Karpas-422 (cell line): ENCODE measurements around the gene PPP1CA. TPM values are rescaled to one million over a fixed set of nuclear protein-coding genes. Genes with fewer than 3 reads are reported as not detected.

ENCODE experiments used
- DNase-seq: peaks from one replicate; pipeline ENCODE4 v3.0.0-alpha.2; 2015
- H2AFZ ChIP-seq: fragments of 200-600 bp; sonication (generic); 2 replicates; pipeline ENCODE4 v1.6.1; 2014; ENCODE audit warnings: antibody characterized with exemption, low read length, mixed read lengths
- H3K27ac ChIP-seq: fragments of 200-600 bp; sonication (generic); 2 replicates; pipeline ENCODE4 v1.5.1; 2014; ENCODE audit warnings: mild to moderate bottlenecking, low read length, moderate library complexity
- H3K27me3 ChIP-seq: fragments of 200-600 bp; sonication (generic); 2 replicates; pipeline ENCODE4 v1.6.1; 2014; ENCODE audit warnings: low read length, mixed read lengths
- H3K36me3 ChIP-seq: fragments of 200-600 bp; sonication (generic); 2 replicates; pipeline ENCODE4 v1.6.1; 2014; ENCODE audit warnings: low read length, mixed read lengths; ENCODE audit not compliant: insufficient read depth
- H3K4me1 ChIP-seq: fragments of 200-600 bp; sonication (generic); 2 replicates; pipeline ENCODE4 v1.6.1; 2014; ENCODE audit warnings: mild to moderate bottlenecking, low read length, mixed read lengths
- H3K4me2 ChIP-seq: fragments of 200-600 bp; sonication (generic); 2 replicates; pipeline ENCODE4 v1.6.1; 2014; ENCODE audit warnings: low read length, low read depth, mild to moderate bottlenecking; ENCODE audit not compliant: poor library complexity, severe bottlenecking
- H3K4me3 ChIP-seq: fragments of 200-600 bp; sonication (generic); 2 replicates; pipeline ENCODE4 v1.5.1; 2014; ENCODE audit warnings: mild to moderate bottlenecking, antibody characterized with exemption, low read length, mixed read lengths
- H3K79me2 ChIP-seq: fragments of 200-600 bp; sonication (generic); 2 replicates; pipeline ENCODE4 v1.6.1; 2014; ENCODE audit warnings: mild to moderate bottlenecking, low read length, mixed read lengths
- H3K9ac ChIP-seq: fragments of 200-600 bp; sonication (generic); 2 replicates; pipeline ENCODE4 v1.6.0; 2014; ENCODE audit warnings: low read length
- H3K9me2 ChIP-seq: fragments of 200-600 bp; sonication (generic), shearing (Covaris generic); replicated peaks from 2 replicates; pipeline ENCODE4 v1.6.0; 2014; ENCODE audit warnings: mild to moderate bottlenecking, low read length, moderate library complexity; ENCODE audit not compliant: insufficient read depth
- H3K9me3 ChIP-seq: fragments of 300-700, 200-600 bp; sonication (generic); 2 replicates; pipeline ENCODE4 v1.6.1; 2014; ENCODE audit warnings: low read length, mixed read lengths
- H4K20me1 ChIP-seq: fragments of 200-600 bp; sonication (generic); 2 replicates; pipeline ENCODE4 v1.6.1; 2014; ENCODE audit warnings: mild to moderate bottlenecking, antibody characterized with exemption, low read length, low read depth; ENCODE audit not compliant: insufficient read depth
- small RNA-seq: library from RNA; depleted of rRNA; stranded (forward); fragments of <200 nt; gene quantifications from one replicate; pipeline ENCODE3, GENCODE V24; 2014
- total RNA-seq: library from RNA; depleted of rRNA; stranded (reverse); fragments of >200 nt; shearing (Covaris generic); gene quantifications from 2 replicates; pipeline ENCODE4 v1.2.3, GENCODE V29; 2014; ENCODE audit warnings: low replicate concordance; rRNA removed

The PPP1CA gene
- total RNA-seq, 1 experiment from 2014 or later, result 218 TPM

GRCh38 chr11:67349928-67350465 is 51.7 kb downstream of the PPP1CA start:
- no peaks in the 10 kb centered on the region for H3K9me2 ChIP-seq
- H3K79me2 ChIP-seq, result no peaks in the 10 kb centered on the region
- no peak overlapping the region; the same call in 1 of the 2 replicates for H3K9ac ChIP-seq
- no peak overlapping the region for H2AFZ ChIP-seq
- no peaks in the 10 kb centered on the region for H3K27me3 ChIP-seq
- H3K4me1 ChIP-seq, result peaks cover 61% of the 10 kb centered on the region
- no peak overlapping the region for H3K4me2 ChIP-seq
- peaks cover 9% of the 10 kb centered on the region; the same call in 1 of the 2 replicates for H3K36me3 ChIP-seq
- peak overlapping the region; percentile 99 for H3K27ac ChIP-seq
- H4K20me1 ChIP-seq, result peaks cover 8% of the 10 kb centered on the region; the same call in 1 of the 2 replicates
- no peak overlapping the region for H3K4me3 ChIP-seq
- H3K9me3 ChIP-seq, result no peaks in the 10 kb centered on the region
- DNase-seq, result peak; percentile 73

- peaks cover 8% of the 10 kb centered on the region; the same call in 1 of the 2 replicates for H4K20me1 ChIP-seq
- no peaks in the 10 kb centered on the region for H3K27me3 ChIP-seq
- peak overlapping the region; percentile 99 for H3K27ac ChIP-seq
- no peak overlapping the region for H2AFZ ChIP-seq
- H3K9ac ChIP-seq, result no peak overlapping the region; the same call in 1 of the 2 replicates
- no peaks in the 10 kb centered on the region for H3K79me2 ChIP-seq
- H3K9me3 ChIP-seq, result no peaks in the 10 kb centered on the region
- no peaks in the 10 kb centered on the region for H3K9me2 ChIP-seq
- H3K4me1 ChIP-seq, result peaks cover 55% of the 10 kb centered on the region
- H3K4me3 ChIP-seq, result no peak overlapping the region
- peak; percentile 43 for DNase-seq
- H3K4me2 ChIP-seq, result no peak overlapping the region
- H3K36me3 ChIP-seq, result peaks cover 9% of the 10 kb centered on the region; the same call in 1 of the 2 replicates
These were observed 52.2 kb downstream of the PPP1CA start for GRCh38 chr11:67349457-67349856.

GRCh38 chr11:67349036-67349435 is 52.6 kb downstream of the PPP1CA start:
- Histone ChIP-seq H3K79me2 (no peaks in the 10 kb centered on the region), H3K9ac (no peak overlapping the region), H3K27me3 (no peaks in the 10 kb centered on the region), H4K20me1 (peaks cover 8% of the 10 kb centered on the region; the same call in 1 of the 2 replicates), H2AFZ (no peak overlapping the region), H3K4me3 (no peak overlapping the region), H3K4me2 (no peak overlapping the region), H3K9me3 (no peaks in the 10 kb centered on the region), H3K9me2 (no peaks in the 10 kb centered on the region), H3K27ac (peak overlapping the region; percentile 99), H3K4me1 (peaks cover 51% of the 10 kb centered on the region), H3K36me3 (peaks cover 9% of the 10 kb centered on the region; the same call in 1 of the 2 replicates)
- peak; percentile 54 for DNase-seq

Small RNA genes within 50 kb of the gene (small RNA-seq; reads per million reads assigned to genes)
- gene RN7SKP239, result 1.1 reads per million, percentile 31 among the genes with 10 or more reads in this experiment
- gene RNU6-1238P, result not detected

Other genes with a start within 250 kb of the PPP1CA start
- 94.7 and 190 TPM in 2 replicates for gene GRK2, start 135.4 kb downstream of the PPP1CA start, total RNA-seq
- 31.3 and 91.8 TPM in 2 replicates for gene ANKRD13D, start 112.6 kb downstream of the PPP1CA start, total RNA-seq
- gene SSH3, start 98.3 kb downstream of the PPP1CA start, total RNA-seq, result 0.61 and 0.82 TPM in 2 replicates
- 362 and 684 TPM in 2 replicates for gene POLD4, start 48.3 kb downstream of the PPP1CA start, total RNA-seq
- gene CLCF1, start 28.3 kb downstream of the PPP1CA start, total RNA-seq, result 6.4 and 13.9 TPM in 2 replicates
- 14.8 and 19.2 TPM in 2 replicates for gene RAD9A, start 9.9 kb downstream of the PPP1CA start, total RNA-seq
- gene TBC1D10C, start 2.2 kb upstream of the PPP1CA start, total RNA-seq, result 52.4 and 122 TPM in 2 replicates
- gene CARNS1, start 13.8 kb upstream of the PPP1CA start, total RNA-seq, result 0.18 TPM in 1 of 2 replicates, not detected in the other
- gene RPS6KB2, start 26.6 kb upstream of the PPP1CA start, total RNA-seq, result 48.9 and 83.6 TPM in 2 replicates
- gene PTPRCAP, start 35.8 kb upstream of the PPP1CA start, total RNA-seq, result 161 and 348 TPM in 2 replicates
- 15.5 and 40.6 TPM in 2 replicates for gene CORO1B, start 41.6 kb upstream of the PPP1CA start, total RNA-seq
- gene GPR152, start 50.9 kb upstream of the PPP1CA start, total RNA-seq, result not detected in 2 replicates
- 0.29 TPM in 1 of 2 replicates, not detected in the other for gene CABP4, start 53.5 kb upstream of the PPP1CA start, total RNA-seq
- gene TMEM134, start 67.4 kb upstream of the PPP1CA start, total RNA-seq, result 69.7 and 99.7 TPM in 2 replicates
- 51.8 and 119 TPM in 2 replicates for gene AIP, start 81.2 kb upstream of the PPP1CA start, total RNA-seq
- gene PITPNM1, start 103.5 kb upstream of the PPP1CA start, total RNA-seq, result 79.6 and 149 TPM in 2 replicates
- 91.5 and 106 TPM in 2 replicates for gene CDK2AP2, start 106.3 kb upstream of the PPP1CA start, total RNA-seq
- not detected in 2 replicates for gene CABP2, start 121.6 kb upstream of the PPP1CA start, total RNA-seq
- gene GSTP1, start 182.0 kb upstream of the PPP1CA start, total RNA-seq, result 1,085 and 1,200 TPM in 2 replicates
- 145 and 304 TPM in 2 replicates for gene NDUFV1, start 205.1 kb upstream of the PPP1CA start, total RNA-seq
- 10.4 and 35.4 TPM in 2 replicates for gene NUDT8, start 228.1 kb upstream of the PPP1CA start, total RNA-seq
- gene TBX10, start 237.9 kb upstream of the PPP1CA start, total RNA-seq, result not detected in 2 replicates
- 0.89 and 2.2 TPM in 2 replicates for gene ACY3, start 248.9 kb upstream of the PPP1CA start, total RNA-seq